Kidney (tissue), 14 donors: ENCODE results near the gene MCCC1. TPM values are rescaled to one million over a fixed set of nuclear protein-coding genes. Genes with fewer than 3 reads are reported as not detected.
A peak's percentile ranks its signal among the peaks of the same experiment; 100 is the strongest.

Experiments
- DNase-seq, 5 donors: peaks; one replicate each; pipeline ENCODE4 v3.0.0-alpha.2; 2013 to 2020
- FAIRE-seq: peaks from 2 replicates; lab custom pipeline; 2012; peaks lifted over from hg19 to GRCh38; lab: Jason Lieb, UNC
- H3K27ac ChIP-seq, 2 donors: one replicate each; pipeline ENCODE4 v1.7.0; 2013; ENCODE audit warnings: low read depth in 2 of 2, low read length in 2 of 2, inconsistent platforms in 1 of 2
- H3K27me3 ChIP-seq: one replicate; pipeline ENCODE4 v1.7.1; 2013; ENCODE audit warnings: low read length, inconsistent platforms; ENCODE audit not compliant: control insufficient read depth, insufficient read depth
- H3K36me3 ChIP-seq, 3 donors: one replicate each; pipeline versions ENCODE4 v1.7.0 to v1.7.1; 2013; ENCODE audit warnings: low read length in 3 of 3, control low read depth in 1 of 3, inconsistent platforms in 1 of 3; ENCODE audit not compliant: insufficient read depth in 3 of 3, control insufficient read depth in 2 of 3
- H3K4me1 ChIP-seq, 3 donors: one replicate each; pipeline versions ENCODE4 v1.7.0 to v1.7.1; 2013; ENCODE audit warnings: low read length in 3 of 3, inconsistent platforms in 1 of 3, low read depth in 1 of 3; ENCODE audit not compliant: control insufficient read depth in 2 of 3, insufficient read depth in 2 of 3
- H3K4me3 ChIP-seq, 3 donors: one replicate each; pipeline versions ENCODE4 v1.7.0 to v1.8.1; 2013; ENCODE audit warnings: low read length in 3 of 3, control low read depth in 1 of 3, inconsistent platforms in 1 of 3
- H3K9ac ChIP-seq, 3 donors: one replicate each; pipeline versions ENCODE4 v1.7.0 to v1.7.1; 2013; ENCODE audit warnings: low read length in 3 of 3, control low read depth in 1 of 3, inconsistent platforms in 1 of 3
- H3K9me3 ChIP-seq, 3 donors: one replicate each; pipeline versions ENCODE4 v1.7.0 to v1.7.1; 2013; ENCODE audit warnings: low read length in 3 of 3, control low read depth in 1 of 3, inconsistent platforms in 1 of 3; ENCODE audit not compliant: control insufficient read depth in 2 of 3, insufficient read depth in 1 of 3
- intact Hi-C: fragments of 100-400 bp; cut with DNase I; formaldehyde crosslinking; loops from one replicate; pipeline ENCODE4 v1.11.1; 2022
- polyA plus RNA-seq: library from polyadenylated mRNA; stranded (reverse); fragments of 350-450 nt; fragmentation: Illumina TruSeq; extraction: RNeasy Lipid Tissue Mini Kit (QIAGEN cat#74804); gene quantifications from one replicate; pipeline ENCODE4 v1.2.3, GENCODE V29; 2014; ENCODE audit warnings: low read depth, low replicate concordance; ENCODE audit not compliant: insufficient read depth
- total RNA-seq: library from RNA; stranded (reverse); fragmentation: NEBNext Ultra II Directional; extraction: Animal tissue kit (Norgen Biotek cat#: 25700); gene quantifications from one replicate; pipeline ENCODE4 v1.2.1, GENCODE V29; 2021
- TF ChIP-seq, protein P1 (sequence below): IDR thresholded peaks from 3 replicates; pipeline ENCODE4 v1.5.1; 2012; ENCODE audit warnings: mild to moderate bottlenecking, moderate library complexity, borderline replicate concordance; ENCODE audit not compliant: insufficient read depth; ENCODE audit errors: extremely low read depth
- donor health status: control.
- donor health status: control.
- donor health status: control.
- donor health status: control.
- donor health status: control.
- donor health status: DM: yes; HTN: yes; CAD: no.
- donor health status: Normal renal cell carcinoma (clear cell type).

MCCC1 gene
- total and polyA plus RNA-seq, 2 donors from 2014 or later, result 35.3 to 85.5 TPM

- no peak for DNase-seq
- intact Hi-C loops, result no loop called here
- peak overlapping the region in 2 of 3 donors; percentile 67 to 89 for H3K4me3 ChIP-seq
- H3K27ac ChIP-seq, result no peak overlapping the region
- no peak overlapping the region for H3K9ac ChIP-seq
- TF ChIP-seq, protein P1, sequence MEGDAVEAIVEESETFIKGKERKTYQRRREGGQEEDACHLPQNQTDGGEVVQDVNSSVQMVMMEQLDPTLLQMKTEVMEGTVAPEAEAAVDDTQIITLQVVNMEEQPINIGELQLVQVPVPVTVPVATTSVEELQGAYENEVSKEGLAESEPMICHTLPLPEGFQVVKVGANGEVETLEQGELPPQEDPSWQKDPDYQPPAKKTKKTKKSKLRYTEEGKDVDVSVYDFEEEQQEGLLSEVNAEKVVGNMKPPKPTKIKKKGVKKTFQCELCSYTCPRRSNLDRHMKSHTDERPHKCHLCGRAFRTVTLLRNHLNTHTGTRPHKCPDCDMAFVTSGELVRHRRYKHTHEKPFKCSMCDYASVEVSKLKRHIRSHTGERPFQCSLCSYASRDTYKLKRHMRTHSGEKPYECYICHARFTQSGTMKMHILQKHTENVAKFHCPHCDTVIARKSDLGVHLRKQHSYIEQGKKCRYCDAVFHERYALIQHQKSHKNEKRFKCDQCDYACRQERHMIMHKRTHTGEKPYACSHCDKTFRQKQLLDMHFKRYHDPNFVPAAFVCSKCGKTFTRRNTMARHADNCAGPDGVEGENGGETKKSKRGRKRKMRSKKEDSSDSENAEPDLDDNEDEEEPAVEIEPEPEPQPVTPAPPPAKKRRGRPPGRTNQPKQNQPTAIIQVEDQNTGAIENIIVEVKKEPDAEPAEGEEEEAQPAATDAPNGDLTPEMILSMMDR, result no peak
- no peak for FAIRE-seq
- H3K4me1 ChIP-seq, result peaks cover 0 to 14% (median 4%) of the 10 kb centered on the region in 3 donors
- H3K9me3 ChIP-seq, result no peaks in the 10 kb centered on the region
- H3K36me3 ChIP-seq, result no peaks in the 10 kb centered on the region
- no peaks in the 10 kb centered on the region for H3K27me3 ChIP-seq
These were observed 120.9 kb downstream of the MCCC1 start for GRCh38 chr3:182978387-182978786.

DNA sequence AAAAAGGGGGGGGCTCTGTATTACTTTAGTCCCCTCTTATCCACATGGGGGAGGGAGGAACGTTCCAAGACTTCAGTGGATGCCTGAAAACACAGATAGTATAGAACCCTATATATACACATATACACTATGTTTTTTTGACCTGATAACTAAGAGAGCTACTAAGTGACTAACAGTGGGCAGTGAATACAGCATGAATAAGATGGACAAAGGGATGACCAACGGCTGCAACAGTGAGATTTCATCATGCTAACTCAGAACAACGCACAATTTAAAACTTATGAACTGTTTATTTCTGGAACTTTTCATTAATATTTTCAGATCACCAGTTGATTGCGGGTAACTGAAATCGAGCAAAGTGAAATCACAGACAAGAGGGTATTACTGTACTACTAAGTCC, 126.2 kb downstream of the MCCC1 start:
- H3K4me3 ChIP-seq, result no peak overlapping the region
- H3K36me3 ChIP-seq, result no peaks in the 10 kb centered on the region
- FAIRE-seq, result no peak
- no peak for DNase-seq
- no peaks in the 10 kb centered on the region for H3K27me3 ChIP-seq
- TF ChIP-seq, protein P1, result no peak
- no peak overlapping the region for H3K9ac ChIP-seq
- intact Hi-C loops, result no loop called here
- no peaks in the 10 kb centered on the region for H3K9me3 ChIP-seq
- no peak overlapping the region for H3K27ac ChIP-seq
- H3K4me1 ChIP-seq, result peaks cover 0 to 7% (median 6%) of the 10 kb centered on the region in 3 donors

- Histone ChIP-seq H3K4me1 (peaks cover 0 to 13% (median 6%) of the 10 kb centered on the region in 3 donors), H3K4me3 (no peak overlapping the region), H3K27ac (no peak overlapping the region), H3K9ac (no peak overlapping the region), H3K9me3 (no peaks in the 10 kb centered on the region), H3K36me3 (no peaks in the 10 kb centered on the region), H3K27me3 (no peaks in the 10 kb centered on the region)
- no peak for DNase-seq
- intact Hi-C loops, result no loop called here
- FAIRE-seq, result no peak
- TF ChIP-seq, protein P1, result no peak
These were observed 126.9 kb downstream of the MCCC1 start for GRCh38 chr3:182972387-182972786.

GRCh38 chr3:182971637-182972036, 127.7 kb downstream of the MCCC1 start:
- Histone ChIP-seq H3K36me3 (no peaks in the 10 kb centered on the region), H3K4me1 (peaks cover 0 to 14% (median 6%) of the 10 kb centered on the region in 3 donors), H3K9ac (no peak overlapping the region), H3K4me3 (no peak overlapping the region), H3K27ac (no peak overlapping the region), H3K9me3 (no peaks in the 10 kb centered on the region), H3K27me3 (no peaks in the 10 kb centered on the region)
- TF ChIP-seq, protein P1, result no peak
- FAIRE-seq (no peak), DNase-seq (peak in 2 of 5 donors; percentile 80)
- intact Hi-C loops, result no loop called here
